Upper lobe of left lung (tissue), 6 donors: ENCODE results near the gene C1orf21. TPM values are rescaled to one million over a fixed set of nuclear protein-coding genes. Genes with fewer than 3 reads are reported as not detected.

Experiments used
- ATAC-seq, 2 donors: fragments of 200-7000 bp; cut with Tn5 transposase; one replicate each; pipeline ENCODE4 v1.9.1; 2022; ENCODE audit warnings: mild to moderate bottlenecking in 2 of 2, moderate library complexity in 2 of 2; ENCODE audit not compliant: low FRiP score in 2 of 2
- DNase-seq, 2 donors: peaks; one replicate each; pipeline ENCODE4 v3.0.0-alpha.2; 2019 to 2020
- H3K27ac ChIP-seq, 4 donors: fragments of 200-600 bp; sonication (generic); one replicate each; pipeline ENCODE4 v1.5.1; 2016 to 2019
- H3K27me3 ChIP-seq, 4 donors: fragments of 200-600 bp; sonication (generic); one replicate each; pipeline ENCODE4 v1.5.1; 2017 to 2019
- H3K36me3 ChIP-seq, 4 donors: fragments of 200-600 bp; sonication (generic); one replicate each; pipeline ENCODE4 v1.5.1; 2016 to 2019
- H3K4me1 ChIP-seq, 4 donors: fragments of 200-600 bp; sonication (generic); one replicate each; pipeline ENCODE4 v1.5.1; 2018 to 2019
- H3K4me3 ChIP-seq, 4 donors: fragments of 200-600 bp; sonication (generic); one replicate each; pipeline ENCODE4 v1.5.1; 2017 to 2019; ENCODE audit warnings: mild to moderate bottlenecking in 2 of 4, moderate library complexity in 1 of 4
- H3K9me3 ChIP-seq, 4 donors: fragments of 200-600 bp; sonication (generic); one replicate each; pipeline ENCODE4 v1.5.1; 2018 to 2019
- CTCF ChIP-seq, 6 experiments: fragments of 450-650 bp in 4 of 6; fragments of 200-600 bp in 2 of 6; sonication (generic) in 2 of 6; IDR thresholded peaks; one replicate each; pipeline ENCODE4 v1.5.1; 2016 to 2019; ENCODE audit warnings: antibody characterized with exemption in 6 of 6
- EP300 ChIP-seq, 4 donors: sonication (generic); formaldehyde crosslinking; IDR thresholded peaks; one replicate each; pipeline ENCODE4 v1.5.1; 2017; ENCODE audit warnings: antibody characterized with exemption in 4 of 4, control low read depth in 2 of 4
- POLR2A ChIP-seq, 4 donors: fragments of 450-650 bp; IDR thresholded peaks; one replicate each; pipeline ENCODE4 v1.5.1; 2016 to 2017; ENCODE audit warnings: antibody characterized with exemption in 4 of 4, mild to moderate bottlenecking in 2 of 4
- POLR2AphosphoS5 ChIP-seq, 2 donors: sonication (generic); formaldehyde crosslinking; IDR thresholded peaks; one replicate each; pipeline ENCODE4 v1.5.1; 2017; ENCODE audit warnings: antibody characterized with exemption in 2 of 2
- WGBS, 2 donors: methylation state at CpG; one replicate each; pipeline ENCODE4 v1.1.5; 2017 to 2018; 5-methylcytosine and 5-hydroxymethylcytosine counted together
- total RNA-seq, 6 donors: library from RNA; depleted of rRNA in 4 of 6; stranded (reverse); fragments of >200 nt in 4 of 6; gene quantifications; one replicate each; pipeline versions ENCODE4 v1.1.0 to v1.2.1, GENCODE V29; 2016 to 2021
- donor health status: DM: no; HTN: no; CAD: no; lungs with moderate emphysema.
- donor health status: DM: no; HTN: yes; CAD: no; lungs with severe emphysema.

The C1orf21 gene
- total RNA-seq, 6 donors from 2014 or later, result 21.4 to 110 (median 49.2) TPM

GRCh38 chr1:184635347-184635979 is 248.6 kb downstream of the C1orf21 start:
- no peak for TF ChIP-seq CTCF (IDR thresholded peaks at IDR 0.05)
- TF ChIP-seq POLR2A (IDR thresholded peaks at IDR 0.05), result no peak
- TF ChIP-seq POLR2AphosphoS5 (IDR thresholded peaks at IDR 0.05), result no peak
- no peak for TF ChIP-seq EP300 (IDR thresholded peaks at IDR 0.05)
- ATAC-seq, result no peak
- Histone ChIP-seq H3K27me3 (no peaks in the 10 kb centered on the region), H3K4me3 (no peak overlapping the region), H3K9me3 (no peaks in the 10 kb centered on the region), H3K4me1 (peaks cover 0 to 12% (median 7%) of the 10 kb centered on the region in 4 donors), H3K27ac (no peak overlapping the region), H3K36me3 (no peaks in the 10 kb centered on the region)
- DNase-seq, result no peak
- WGBS, 2 donors, result 77 to 86% methylated on average over 6 of the region's 6 CpGs

GRCh38 chr1:184635980-184636431 is 249.2 kb downstream of the C1orf21 start:
- ATAC-seq, result no peak
- TF ChIP-seq POLR2A (IDR thresholded peaks at IDR 0.05) (no peak), POLR2AphosphoS5 (IDR thresholded peaks at IDR 0.05) (no peak), CTCF (IDR thresholded peaks at IDR 0.05) (no peak), EP300 (IDR thresholded peaks at IDR 0.05) (no peak)

GRCh38 chr1:184637664-184638240 is 250.9 kb downstream of the C1orf21 start:
- Histone ChIP-seq H3K4me3 (no peak overlapping the region), H3K27me3 (no peaks in the 10 kb centered on the region), H3K27ac (no peak overlapping the region), H3K36me3 (no peaks in the 10 kb centered on the region), H3K9me3 (no peaks in the 10 kb centered on the region), H3K4me1 (peaks cover 0 to 12% (median 7%) of the 10 kb centered on the region in 4 donors)
- 72 to 80% methylated on average over 2 of the region's 2 CpGs for WGBS, 2 donors
- ATAC-seq, result no peak
- TF ChIP-seq POLR2AphosphoS5 (IDR thresholded peaks at IDR 0.05) (no peak), CTCF (IDR thresholded peaks at IDR 0.05) (no peak), POLR2A (IDR thresholded peaks at IDR 0.05) (no peak), EP300 (IDR thresholded peaks at IDR 0.05) (no peak)
- DNase-seq, result no peak

More at GRCh38 chr1:184635980-184636431, 249.2 kb downstream of the C1orf21 start:
- no peaks in the 10 kb centered on the region for H3K27me3 ChIP-seq
- DNase-seq, result no peak
- no peak overlapping the region for H3K4me3 ChIP-seq
- no peaks in the 10 kb centered on the region for H3K9me3 ChIP-seq
- H3K27ac ChIP-seq, result no peak overlapping the region
- 87 to 93% methylated on average over 6 of the region's 6 CpGs for WGBS, 2 donors
- peaks cover 0 to 12% (median 7%) of the 10 kb centered on the region in 4 donors for H3K4me1 ChIP-seq
- H3K36me3 ChIP-seq, result no peaks in the 10 kb centered on the region

- no peak for DNase-seq
- TF ChIP-seq CTCF (IDR thresholded peaks at IDR 0.05) (no peak), EP300 (IDR thresholded peaks at IDR 0.05) (no peak), POLR2A (IDR thresholded peaks at IDR 0.05) (no peak), POLR2AphosphoS5 (IDR thresholded peaks at IDR 0.05) (no peak)
- no peak for ATAC-seq
- no peaks in the 10 kb centered on the region for H3K27me3 ChIP-seq
- 93% methylated on average over 2 of the region's 2 CpGs; no CpG with 5 or more reads in 1 of the 2 donors for WGBS, 2 donors
- peaks cover 0 to 2% (median 0%) of the 10 kb centered on the region in 4 donors for H3K4me1 ChIP-seq
- H3K27ac ChIP-seq, result no peak overlapping the region
- H3K9me3 ChIP-seq, result no peaks in the 10 kb centered on the region
- no peak overlapping the region for H3K4me3 ChIP-seq
- no peaks in the 10 kb centered on the region for H3K36me3 ChIP-seq
These were observed 252.4 kb downstream of the C1orf21 start for GRCh38 chr1:184639205-184639604.
